ENCODE results near the gene PDE8A. TPM values are rescaled to one million over a fixed set of nuclear protein-coding genes. Genes with fewer than 3 reads are reported as not detected.

The PDE8A gene
- total and polyA plus RNA-seq, 2 of the 13 experiments (the other 11 are each of a cell fraction or from before 2014, with no cell fraction given): 26.3 to 48.5 TPM

DNA sequence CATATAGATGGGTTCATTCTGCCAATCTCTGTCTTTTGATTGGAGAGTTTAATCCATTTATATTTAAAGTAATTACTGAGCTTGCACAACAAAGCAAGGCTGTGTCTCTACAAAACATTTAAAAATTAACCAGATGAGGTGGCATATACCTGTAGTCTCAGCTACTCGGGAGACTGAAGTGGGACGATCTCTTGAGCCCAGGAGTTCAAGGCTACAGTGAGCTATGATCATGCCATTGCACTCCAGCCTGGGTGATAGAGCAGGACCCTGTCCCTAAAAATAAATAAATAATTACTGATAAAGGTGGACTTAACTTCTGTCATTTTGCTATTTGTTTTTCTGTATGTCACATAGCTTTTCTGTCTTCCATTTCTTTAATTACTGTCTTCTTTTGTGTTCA lies 78.1 kb downstream of the PDE8A start (continued):
- TF ChIP-seq, protein P1, sequence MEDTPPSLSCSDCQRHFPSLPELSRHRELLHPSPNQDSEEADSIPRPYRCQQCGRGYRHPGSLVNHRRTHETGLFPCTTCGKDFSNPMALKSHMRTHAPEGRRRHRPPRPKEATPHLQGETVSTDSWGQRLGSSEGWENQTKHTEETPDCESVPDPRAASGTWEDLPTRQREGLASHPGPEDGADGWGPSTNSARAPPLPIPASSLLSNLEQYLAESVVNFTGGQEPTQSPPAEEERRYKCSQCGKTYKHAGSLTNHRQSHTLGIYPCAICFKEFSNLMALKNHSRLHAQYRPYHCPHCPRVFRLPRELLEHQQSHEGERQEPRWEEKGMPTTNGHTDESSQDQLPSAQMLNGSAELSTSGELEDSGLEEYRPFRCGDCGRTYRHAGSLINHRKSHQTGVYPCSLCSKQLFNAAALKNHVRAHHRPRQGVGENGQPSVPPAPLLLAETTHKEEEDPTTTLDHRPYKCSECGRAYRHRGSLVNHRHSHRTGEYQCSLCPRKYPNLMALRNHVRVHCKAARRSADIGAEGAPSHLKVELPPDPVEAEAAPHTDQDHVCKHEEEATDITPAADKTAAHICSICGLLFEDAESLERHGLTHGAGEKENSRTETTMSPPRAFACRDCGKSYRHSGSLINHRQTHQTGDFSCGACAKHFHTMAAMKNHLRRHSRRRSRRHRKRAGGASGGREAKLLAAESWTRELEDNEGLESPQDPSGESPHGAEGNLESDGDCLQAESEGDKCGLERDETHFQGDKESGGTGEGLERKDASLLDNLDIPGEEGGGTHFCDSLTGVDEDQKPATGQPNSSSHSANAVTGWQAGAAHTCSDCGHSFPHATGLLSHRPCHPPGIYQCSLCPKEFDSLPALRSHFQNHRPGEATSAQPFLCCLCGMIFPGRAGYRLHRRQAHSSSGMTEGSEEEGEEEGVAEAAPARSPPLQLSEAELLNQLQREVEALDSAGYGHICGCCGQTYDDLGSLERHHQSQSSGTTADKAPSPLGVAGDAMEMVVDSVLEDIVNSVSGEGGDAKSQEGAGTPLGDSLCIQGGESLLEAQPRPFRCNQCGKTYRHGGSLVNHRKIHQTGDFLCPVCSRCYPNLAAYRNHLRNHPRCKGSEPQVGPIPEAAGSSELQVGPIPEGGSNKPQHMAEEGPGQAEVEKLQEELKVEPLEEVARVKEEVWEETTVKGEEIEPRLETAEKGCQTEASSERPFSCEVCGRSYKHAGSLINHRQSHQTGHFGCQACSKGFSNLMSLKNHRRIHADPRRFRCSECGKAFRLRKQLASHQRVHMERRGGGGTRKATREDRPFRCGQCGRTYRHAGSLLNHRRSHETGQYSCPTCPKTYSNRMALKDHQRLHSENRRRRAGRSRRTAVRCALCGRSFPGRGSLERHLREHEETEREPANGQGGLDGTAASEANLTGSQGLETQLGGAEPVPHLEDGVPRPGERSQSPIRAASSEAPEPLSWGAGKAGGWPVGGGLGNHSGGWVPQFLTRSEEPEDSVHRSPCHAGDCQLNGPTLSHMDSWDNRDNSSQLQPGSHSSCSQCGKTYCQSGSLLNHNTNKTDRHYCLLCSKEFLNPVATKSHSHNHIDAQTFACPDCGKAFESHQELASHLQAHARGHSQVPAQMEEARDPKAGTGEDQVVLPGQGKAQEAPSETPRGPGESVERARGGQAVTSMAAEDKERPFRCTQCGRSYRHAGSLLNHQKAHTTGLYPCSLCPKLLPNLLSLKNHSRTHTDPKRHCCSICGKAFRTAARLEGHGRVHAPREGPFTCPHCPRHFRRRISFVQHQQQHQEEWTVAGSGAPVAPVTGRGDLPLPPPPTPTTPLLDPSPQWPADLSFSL (CRISPR knock-in tag; IDR thresholded peaks at IDR 0.05): no peak
- TF ChIP-seq ZBTB3 (CRISPR knock-in tag; IDR thresholded peaks at IDR 0.05; ENCODE audit: borderline replicate concordance, low read depth) (no peak), TCF12 (IDR thresholded peaks at IDR 0.05) (no peak), TCF12 (CRISPR knock-in tag; IDR thresholded peaks at IDR 0.05) (no peak), MYC (CRISPR knock-in tag; IDR thresholded peaks at IDR 0.05; ENCODE audit: borderline replicate concordance) (no peak), ZNF75D (CRISPR knock-in tag; IDR thresholded peaks at IDR 0.05; ENCODE audit: borderline replicate concordance) (no peak), CEBPG (CRISPR knock-in tag; IDR thresholded peaks at IDR 0.05) (0 out of 2 replicates have a peak, but pooled peaks have one; percentile 17)
- TF ChIP-seq, protein P2, sequence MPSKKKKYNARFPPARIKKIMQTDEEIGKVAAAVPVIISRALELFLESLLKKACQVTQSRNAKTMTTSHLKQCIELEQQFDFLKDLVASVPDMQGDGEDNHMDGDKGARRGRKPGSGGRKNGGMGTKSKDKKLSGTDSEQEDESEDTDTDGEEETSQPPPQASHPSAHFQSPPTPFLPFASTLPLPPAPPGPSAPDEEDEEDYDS (CRISPR knock-in tag; IDR thresholded peaks at IDR 0.05): no peak
- TF ChIP-seq, protein P3, sequence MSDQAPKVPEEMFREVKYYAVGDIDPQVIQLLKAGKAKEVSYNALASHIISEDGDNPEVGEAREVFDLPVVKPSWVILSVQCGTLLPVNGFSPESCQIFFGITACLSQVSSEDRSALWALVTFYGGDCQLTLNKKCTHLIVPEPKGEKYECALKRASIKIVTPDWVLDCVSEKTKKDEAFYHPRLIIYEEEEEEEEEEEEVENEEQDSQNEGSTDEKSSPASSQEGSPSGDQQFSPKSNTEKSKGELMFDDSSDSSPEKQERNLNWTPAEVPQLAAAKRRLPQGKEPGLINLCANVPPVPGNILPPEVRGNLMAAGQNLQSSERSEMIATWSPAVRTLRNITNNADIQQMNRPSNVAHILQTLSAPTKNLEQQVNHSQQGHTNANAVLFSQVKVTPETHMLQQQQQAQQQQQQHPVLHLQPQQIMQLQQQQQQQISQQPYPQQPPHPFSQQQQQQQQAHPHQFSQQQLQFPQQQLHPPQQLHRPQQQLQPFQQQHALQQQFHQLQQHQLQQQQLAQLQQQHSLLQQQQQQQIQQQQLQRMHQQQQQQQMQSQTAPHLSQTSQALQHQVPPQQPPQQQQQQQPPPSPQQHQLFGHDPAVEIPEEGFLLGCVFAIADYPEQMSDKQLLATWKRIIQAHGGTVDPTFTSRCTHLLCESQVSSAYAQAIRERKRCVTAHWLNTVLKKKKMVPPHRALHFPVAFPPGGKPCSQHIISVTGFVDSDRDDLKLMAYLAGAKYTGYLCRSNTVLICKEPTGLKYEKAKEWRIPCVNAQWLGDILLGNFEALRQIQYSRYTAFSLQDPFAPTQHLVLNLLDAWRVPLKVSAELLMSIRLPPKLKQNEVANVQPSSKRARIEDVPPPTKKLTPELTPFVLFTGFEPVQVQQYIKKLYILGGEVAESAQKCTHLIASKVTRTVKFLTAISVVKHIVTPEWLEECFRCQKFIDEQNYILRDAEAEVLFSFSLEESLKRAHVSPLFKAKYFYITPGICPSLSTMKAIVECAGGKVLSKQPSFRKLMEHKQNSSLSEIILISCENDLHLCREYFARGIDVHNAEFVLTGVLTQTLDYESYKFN (CRISPR knock-in tag; conservative IDR thresholded peaks at IDR 0.05): peak; percentile 63
- TF ChIP-seq, protein P4, sequence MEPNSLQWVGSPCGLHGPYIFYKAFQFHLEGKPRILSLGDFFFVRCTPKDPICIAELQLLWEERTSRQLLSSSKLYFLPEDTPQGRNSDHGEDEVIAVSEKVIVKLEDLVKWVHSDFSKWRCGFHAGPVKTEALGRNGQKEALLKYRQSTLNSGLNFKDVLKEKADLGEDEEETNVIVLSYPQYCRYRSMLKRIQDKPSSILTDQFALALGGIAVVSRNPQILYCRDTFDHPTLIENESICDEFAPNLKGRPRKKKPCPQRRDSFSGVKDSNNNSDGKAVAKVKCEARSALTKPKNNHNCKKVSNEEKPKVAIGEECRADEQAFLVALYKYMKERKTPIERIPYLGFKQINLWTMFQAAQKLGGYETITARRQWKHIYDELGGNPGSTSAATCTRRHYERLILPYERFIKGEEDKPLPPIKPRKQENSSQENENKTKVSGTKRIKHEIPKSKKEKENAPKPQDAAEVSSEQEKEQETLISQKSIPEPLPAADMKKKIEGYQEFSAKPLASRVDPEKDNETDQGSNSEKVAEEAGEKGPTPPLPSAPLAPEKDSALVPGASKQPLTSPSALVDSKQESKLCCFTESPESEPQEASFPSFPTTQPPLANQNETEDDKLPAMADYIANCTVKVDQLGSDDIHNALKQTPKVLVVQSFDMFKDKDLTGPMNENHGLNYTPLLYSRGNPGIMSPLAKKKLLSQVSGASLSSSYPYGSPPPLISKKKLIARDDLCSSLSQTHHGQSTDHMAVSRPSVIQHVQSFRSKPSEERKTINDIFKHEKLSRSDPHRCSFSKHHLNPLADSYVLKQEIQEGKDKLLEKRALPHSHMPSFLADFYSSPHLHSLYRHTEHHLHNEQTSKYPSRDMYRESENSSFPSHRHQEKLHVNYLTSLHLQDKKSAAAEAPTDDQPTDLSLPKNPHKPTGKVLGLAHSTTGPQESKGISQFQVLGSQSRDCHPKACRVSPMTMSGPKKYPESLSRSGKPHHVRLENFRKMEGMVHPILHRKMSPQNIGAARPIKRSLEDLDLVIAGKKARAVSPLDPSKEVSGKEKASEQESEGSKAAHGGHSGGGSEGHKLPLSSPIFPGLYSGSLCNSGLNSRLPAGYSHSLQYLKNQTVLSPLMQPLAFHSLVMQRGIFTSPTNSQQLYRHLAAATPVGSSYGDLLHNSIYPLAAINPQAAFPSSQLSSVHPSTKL (CRISPR knock-in tag; IDR thresholded peaks at IDR 0.05): 0 out of 2 replicates have a peak, but pooled peaks have one; percentile 28
- TF ChIP-seq, protein P5, sequence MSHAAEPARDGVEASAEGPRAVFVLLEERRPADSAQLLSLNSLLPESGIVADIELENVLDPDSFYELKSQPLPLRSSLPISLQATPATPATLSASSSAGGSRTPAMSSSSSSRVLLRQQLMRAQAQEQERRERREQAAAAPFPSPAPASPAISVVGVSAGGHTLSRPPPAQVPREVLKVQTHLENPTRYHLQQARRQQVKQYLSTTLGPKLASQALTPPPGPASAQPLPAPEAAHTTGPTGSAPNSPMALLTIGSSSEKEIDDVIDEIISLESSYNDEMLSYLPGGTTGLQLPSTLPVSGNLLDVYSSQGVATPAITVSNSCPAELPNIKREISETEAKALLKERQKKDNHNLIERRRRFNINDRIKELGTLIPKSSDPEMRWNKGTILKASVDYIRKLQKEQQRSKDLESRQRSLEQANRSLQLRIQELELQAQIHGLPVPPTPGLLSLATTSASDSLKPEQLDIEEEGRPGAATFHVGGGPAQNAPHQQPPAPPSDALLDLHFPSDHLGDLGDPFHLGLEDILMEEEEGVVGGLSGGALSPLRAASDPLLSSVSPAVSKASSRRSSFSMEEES (CRISPR knock-in tag; IDR thresholded peaks at IDR 0.05): no peak
